ENCODE results near the gene OTUB2.

DNA sequence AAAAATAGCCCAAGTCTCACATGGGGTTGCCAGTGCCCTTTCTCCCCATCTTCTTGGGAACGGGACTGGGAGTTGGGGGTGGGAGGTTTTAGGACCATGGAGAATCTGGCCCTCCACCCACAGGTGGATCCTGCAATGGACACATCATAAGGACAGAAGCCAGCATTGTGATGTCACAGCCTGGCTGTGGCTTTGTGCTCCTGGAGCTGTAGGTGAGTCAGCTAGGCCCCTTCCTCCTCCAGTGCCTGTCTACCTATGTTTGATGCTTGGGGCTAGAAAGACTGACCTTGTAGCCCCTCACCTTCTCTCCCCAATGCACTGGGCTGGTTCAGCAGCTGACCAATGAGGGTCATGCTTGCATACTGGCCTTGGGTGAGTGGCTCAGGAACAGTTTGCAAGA is 29.1 kb upstream of the OTUB2 start, which contains the start of gene CCDC197:
- TF ChIP-seq, protein P1, sequence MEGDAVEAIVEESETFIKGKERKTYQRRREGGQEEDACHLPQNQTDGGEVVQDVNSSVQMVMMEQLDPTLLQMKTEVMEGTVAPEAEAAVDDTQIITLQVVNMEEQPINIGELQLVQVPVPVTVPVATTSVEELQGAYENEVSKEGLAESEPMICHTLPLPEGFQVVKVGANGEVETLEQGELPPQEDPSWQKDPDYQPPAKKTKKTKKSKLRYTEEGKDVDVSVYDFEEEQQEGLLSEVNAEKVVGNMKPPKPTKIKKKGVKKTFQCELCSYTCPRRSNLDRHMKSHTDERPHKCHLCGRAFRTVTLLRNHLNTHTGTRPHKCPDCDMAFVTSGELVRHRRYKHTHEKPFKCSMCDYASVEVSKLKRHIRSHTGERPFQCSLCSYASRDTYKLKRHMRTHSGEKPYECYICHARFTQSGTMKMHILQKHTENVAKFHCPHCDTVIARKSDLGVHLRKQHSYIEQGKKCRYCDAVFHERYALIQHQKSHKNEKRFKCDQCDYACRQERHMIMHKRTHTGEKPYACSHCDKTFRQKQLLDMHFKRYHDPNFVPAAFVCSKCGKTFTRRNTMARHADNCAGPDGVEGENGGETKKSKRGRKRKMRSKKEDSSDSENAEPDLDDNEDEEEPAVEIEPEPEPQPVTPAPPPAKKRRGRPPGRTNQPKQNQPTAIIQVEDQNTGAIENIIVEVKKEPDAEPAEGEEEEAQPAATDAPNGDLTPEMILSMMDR (IDR thresholded peaks at IDR 0.05; ENCODE audit: low read length) = no peak
- no peak for TF ChIP-seq EZH2 (IDR thresholded peaks at IDR 0.05; ENCODE audit: borderline replicate concordance, low read length)
